SH-SY5Y (cell line): ENCODE data around the gene CCDC157.

ENCODE experiments used
- GATA2 ChIP-seq: IDR thresholded peaks from 2 replicates; pipeline ENCODE4 v1.6.1; 2011; ENCODE audit warnings: mild to moderate bottlenecking, low read depth, low read length
- GATA3 ChIP-seq: IDR thresholded peaks from 2 replicates; pipeline ENCODE4 v1.6.1; 2011; ENCODE audit warnings: low read depth, mild to moderate bottlenecking, low read length, moderate library complexity

DNA sequence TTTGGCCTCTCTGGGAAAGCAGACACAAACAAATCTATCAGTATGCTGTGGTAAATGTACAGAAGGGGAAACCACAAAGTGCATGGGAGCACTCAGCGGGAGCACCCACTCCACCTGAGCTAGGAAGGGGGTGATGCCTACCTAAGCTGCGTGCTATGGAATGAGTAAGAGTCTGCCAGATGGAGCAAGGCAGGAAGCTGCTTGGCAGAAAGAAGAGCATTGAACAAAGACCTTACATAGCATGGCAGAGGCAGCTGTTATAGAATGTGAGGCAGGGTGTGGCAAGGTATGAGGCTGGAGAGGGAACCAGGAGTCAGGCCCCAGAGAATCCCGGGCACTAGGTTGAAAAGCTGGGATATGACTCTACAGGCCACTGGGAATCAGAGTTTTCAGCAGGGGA is 55.0 kb downstream of the CCDC157 start:
- no peak for TF ChIP-seq GATA3
- no peak for TF ChIP-seq GATA2
